Left lung (tissue), 10 donors: ENCODE data around the gene RBPJL. TPM values are rescaled to one million over a fixed set of nuclear protein-coding genes. Genes with fewer than 3 reads are reported as not detected.
A peak's percentile ranks its signal among the peaks of the same experiment; 100 is the strongest.

ENCODE experiments used
- ATAC-seq: fragments of 200-7000 bp; cut with Tn5 transposase; one replicate; pipeline ENCODE4 v1.9.1; 2020; ENCODE audit warnings: moderate library complexity
- DNase-seq, 4 donors: peaks; one replicate each; pipeline ENCODE4 v3.0.0-alpha.2; 2013 to 2020
- H3K27ac ChIP-seq, 2 donors: fragments of 200-600 bp; sonication (generic) in 1 of 2; one replicate each; pipeline versions ENCODE4 v1.5.0 to v1.8.0; 2020 to 2021
- H3K27me3 ChIP-seq, 2 donors: fragments of 200-600 bp; sonication (generic) in 1 of 2; one replicate each; pipeline versions ENCODE4 v1.5.0 to v1.8.0; 2020 to 2021
- H3K36me3 ChIP-seq, 2 donors: fragments of 200-600 bp; sonication (generic) in 1 of 2; one replicate each; pipeline versions ENCODE4 v1.5.0 to v1.8.0; 2020 to 2021
- H3K4me1 ChIP-seq, 2 donors: fragments of 200-600 bp; one replicate each; pipeline ENCODE4 v1.8.0; 2021
- H3K4me3 ChIP-seq, 2 donors: fragments of 200-600 bp; sonication (generic) in 1 of 2; one replicate each; pipeline versions ENCODE4 v1.5.0 to v1.8.0; 2020 to 2021; ENCODE audit warnings: mild to moderate bottlenecking in 1 of 2
- H3K9me3 ChIP-seq, 2 donors: fragments of 200-600 bp; sonication (generic) in 1 of 2; one replicate each; pipeline versions ENCODE4 v1.5.0 to v1.8.0; 2020 to 2021
- CTCF ChIP-seq, 2 donors: fragments of 200-600 bp; sonication (generic) in 1 of 2; IDR thresholded peaks; one replicate each; pipeline versions ENCODE4 v1.5.0 to v1.8.0; 2021; ENCODE audit warnings: antibody characterized with exemption in 2 of 2
- intact Hi-C, 2 donors: fragments of 100-400 bp; cut with DNase I; formaldehyde crosslinking; loops; one replicate each; pipeline versions ENCODE4 v1.11.2 to v1.14.2; 2022
- polyA plus RNA-seq, 6 donors: library from polyadenylated mRNA; unstranded; fragments of 120-200 nt; gene quantifications; one replicate each; pipeline ENCODE4 v1.2.1, GENCODE V29; 2013; ENCODE audit not compliant: insufficient read length in 6 of 6
- total RNA-seq, 2 donors: library from RNA; stranded (reverse); fragmentation: NEBNext Ultra II Directional; extraction: Animal tissue kit (Norgen Biotek cat#: 25700); gene quantifications; one replicate each; pipeline ENCODE4 v1.2.1, GENCODE V29; 2021
- donor health status: DM: no; HTN: yes; CAD: no.
- donor health status: DM: no; HTN: no; CAD: no.

Gene RBPJL
- total and polyA plus RNA-seq, 8 donors: not detected

- Histone ChIP-seq H3K27ac (no peak overlapping the region), H3K4me1 (peaks cover 24 to 40% of the 10 kb centered on the region in 2 donors), H3K9me3 (no peaks in the 10 kb centered on the region), H3K36me3 (no peaks in the 10 kb centered on the region), H3K27me3 (no peaks in the 10 kb centered on the region), H3K4me3 (no peak overlapping the region)
- TF ChIP-seq CTCF (IDR thresholded peaks at IDR 0.05): no peak
- DNase-seq: no peak
- ATAC-seq: no peak
- intact Hi-C loops: no loop called here
Measured at GRCh38 chr20:45355209-45356084, 48.8 kb downstream of the RBPJL start.

GRCh38 chr20:45358282-45359068 is 51.8 kb downstream of the RBPJL start:
- Histone ChIP-seq H3K4me3 (no peak overlapping the region), H3K4me1 (peaks cover 28 to 64% of the 10 kb centered on the region in 2 donors), H3K27me3 (no peaks in the 10 kb centered on the region), H3K9me3 (no peaks in the 10 kb centered on the region), H3K36me3 (no peaks in the 10 kb centered on the region), H3K27ac (peak overlapping the region; percentile 77 to 78)
- intact Hi-C loops: no loop called here
- ATAC-seq: peak; percentile 48
- peak in 1 of 4 donors; percentile 88 for DNase-seq
- no peak for TF ChIP-seq CTCF (IDR thresholded peaks at IDR 0.05)

GRCh38 chr20:45359069-45359405 is 52.4 kb downstream of the RBPJL start:
- Histone ChIP-seq H3K4me3 (no peak overlapping the region), H3K27me3 (no peaks in the 10 kb centered on the region), H3K27ac (peak overlapping the region; percentile 77 to 78), H3K4me1 (peaks cover 33 to 70% of the 10 kb centered on the region in 2 donors), H3K36me3 (no peaks in the 10 kb centered on the region), H3K9me3 (no peaks in the 10 kb centered on the region)
- intact Hi-C loops: no loop called here
- DNase-seq (peak in 1 of 4 donors; percentile 72), ATAC-seq (peak; percentile 9)
- TF ChIP-seq CTCF (IDR thresholded peaks at IDR 0.05): no peak

- no peaks in the 10 kb centered on the region for H3K36me3 ChIP-seq
- H3K4me1 ChIP-seq: peaks cover 35 to 74% of the 10 kb centered on the region in 2 donors
- H3K4me3 ChIP-seq: no peak overlapping the region
- no peak for TF ChIP-seq CTCF (IDR thresholded peaks at IDR 0.05)
- ATAC-seq: peak; percentile 1
- no peaks in the 10 kb centered on the region for H3K9me3 ChIP-seq
- H3K27me3 ChIP-seq: no peaks in the 10 kb centered on the region
- peak overlapping the region; percentile 77 to 78 for H3K27ac ChIP-seq
- intact Hi-C loops: no loop called here
- DNase-seq: no peak
Measured at GRCh38 chr20:45359406-45360148, 52.9 kb downstream of the RBPJL start.
